ENCODE measurements around the gene UBXN11.
A peak's percentile ranks its signal among the peaks of the same experiment; 100 is the strongest.

The UBXN11 gene, protein sequence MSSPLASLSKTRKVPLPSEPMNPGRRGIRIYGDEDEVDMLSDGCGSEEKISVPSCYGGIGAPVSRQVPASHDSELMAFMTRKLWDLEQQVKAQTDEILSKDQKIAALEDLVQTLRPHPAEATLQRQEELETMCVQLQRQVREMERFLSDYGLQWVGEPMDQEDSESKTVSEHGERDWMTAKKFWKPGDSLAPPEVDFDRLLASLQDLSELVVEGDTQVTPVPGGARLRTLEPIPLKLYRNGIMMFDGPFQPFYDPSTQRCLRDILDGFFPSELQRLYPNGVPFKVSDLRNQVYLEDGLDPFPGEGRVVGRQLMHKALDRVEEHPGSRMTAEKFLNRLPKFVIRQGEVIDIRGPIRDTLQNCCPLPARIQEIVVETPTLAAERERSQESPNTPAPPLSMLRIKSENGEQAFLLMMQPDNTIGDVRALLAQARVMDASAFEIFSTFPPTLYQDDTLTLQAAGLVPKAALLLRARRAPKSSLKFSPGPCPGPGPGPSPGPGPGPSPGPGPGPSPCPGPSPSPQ

DNA sequence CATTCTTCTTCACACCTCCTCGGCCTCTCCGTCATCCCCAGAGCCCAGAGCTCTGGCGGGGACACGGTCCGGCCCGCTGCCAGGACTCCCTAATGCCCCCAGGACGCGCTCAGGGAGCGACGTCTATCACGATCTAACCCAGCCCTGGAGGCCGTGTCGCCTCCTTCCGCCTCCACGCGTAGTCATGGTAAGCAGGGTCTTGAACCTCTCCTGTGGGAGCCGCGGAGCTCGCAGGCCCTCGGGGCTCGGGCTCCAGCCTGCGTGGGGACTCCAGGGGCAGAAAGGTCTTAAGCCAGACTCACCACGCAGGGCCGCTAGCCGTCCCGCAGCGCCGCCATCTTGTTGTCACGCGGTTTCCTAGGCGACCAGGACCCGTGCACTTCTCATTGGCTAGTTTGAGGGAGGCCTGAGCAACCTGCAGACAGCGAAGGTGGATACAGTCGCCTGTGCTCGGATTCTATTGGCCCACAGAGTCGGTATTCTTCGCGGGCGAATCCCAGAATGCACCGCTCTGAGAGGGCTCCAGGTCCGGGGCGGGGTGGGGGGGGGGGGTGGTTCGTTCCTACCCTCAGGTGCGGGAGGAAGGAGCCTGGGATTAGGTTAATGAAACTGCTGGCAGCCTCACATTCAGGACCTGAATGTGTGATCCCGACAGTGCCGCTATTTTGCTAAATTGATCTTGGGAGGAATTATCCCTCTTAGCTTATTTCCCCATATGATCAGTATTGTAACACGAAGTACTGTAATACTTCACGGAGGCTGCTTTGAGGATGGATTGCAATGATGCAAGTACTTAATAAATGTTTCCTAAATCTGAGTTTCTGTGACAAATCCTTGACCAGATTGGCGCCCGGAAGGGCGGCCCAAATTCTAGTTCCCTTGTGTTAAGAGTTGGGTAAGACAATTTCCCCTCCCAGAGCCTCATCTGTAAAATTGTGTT, at the start of gene UBXN11:
UBXN11 (minus strand) TSS at position 347 of the 940 bp plus-strand sequence. CDS start 3,753 bp downstream, outside the sequence.
- peak; percentile 97 for DNase-seq (ENCODE audit: low spot score)

DNA sequence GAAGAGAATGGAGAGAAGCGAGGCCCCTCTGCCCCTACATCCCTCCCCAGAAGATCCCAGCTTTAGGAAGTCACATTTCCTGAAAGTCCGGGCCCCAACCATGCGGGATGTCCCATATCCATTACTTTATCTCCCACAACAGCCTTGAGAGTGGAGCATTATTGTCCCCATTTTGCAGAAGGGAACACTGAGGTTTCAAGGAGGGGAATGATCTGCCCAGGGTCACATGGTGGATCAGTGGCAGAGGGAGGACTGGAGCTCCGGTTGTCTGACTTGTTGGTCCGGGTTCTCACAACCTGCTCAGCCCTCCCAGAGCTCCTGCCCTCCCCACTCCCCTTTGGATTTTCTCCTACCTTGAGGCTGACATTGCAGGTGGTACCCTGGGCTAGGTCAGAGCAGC, 49.7 kb upstream of the UBXN11 start:
- DNase-seq (ENCODE audit: low spot score), result no peak

DNA sequence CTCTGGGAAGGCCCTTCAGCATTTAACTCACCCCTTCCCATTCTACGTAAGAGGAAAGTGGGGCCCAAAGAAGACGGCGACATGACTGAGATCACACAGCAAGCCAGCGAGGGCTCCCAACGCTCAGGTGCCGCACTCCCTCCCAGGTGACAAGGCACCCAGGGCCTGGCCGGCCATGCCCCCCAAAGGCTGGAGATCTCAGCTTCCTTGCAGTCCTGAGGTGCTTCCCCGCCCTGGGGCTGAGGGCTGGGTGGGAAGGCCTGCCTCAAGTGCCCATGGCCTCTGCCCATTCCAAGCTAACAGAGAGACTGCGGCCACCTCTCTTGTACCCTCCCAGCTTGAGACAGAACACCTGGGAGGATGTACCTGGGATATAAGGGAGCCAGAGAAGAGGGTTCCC, 48.5 kb upstream of the UBXN11 start:
- no peak for DNase-seq (ENCODE audit: low spot score)

DNA sequence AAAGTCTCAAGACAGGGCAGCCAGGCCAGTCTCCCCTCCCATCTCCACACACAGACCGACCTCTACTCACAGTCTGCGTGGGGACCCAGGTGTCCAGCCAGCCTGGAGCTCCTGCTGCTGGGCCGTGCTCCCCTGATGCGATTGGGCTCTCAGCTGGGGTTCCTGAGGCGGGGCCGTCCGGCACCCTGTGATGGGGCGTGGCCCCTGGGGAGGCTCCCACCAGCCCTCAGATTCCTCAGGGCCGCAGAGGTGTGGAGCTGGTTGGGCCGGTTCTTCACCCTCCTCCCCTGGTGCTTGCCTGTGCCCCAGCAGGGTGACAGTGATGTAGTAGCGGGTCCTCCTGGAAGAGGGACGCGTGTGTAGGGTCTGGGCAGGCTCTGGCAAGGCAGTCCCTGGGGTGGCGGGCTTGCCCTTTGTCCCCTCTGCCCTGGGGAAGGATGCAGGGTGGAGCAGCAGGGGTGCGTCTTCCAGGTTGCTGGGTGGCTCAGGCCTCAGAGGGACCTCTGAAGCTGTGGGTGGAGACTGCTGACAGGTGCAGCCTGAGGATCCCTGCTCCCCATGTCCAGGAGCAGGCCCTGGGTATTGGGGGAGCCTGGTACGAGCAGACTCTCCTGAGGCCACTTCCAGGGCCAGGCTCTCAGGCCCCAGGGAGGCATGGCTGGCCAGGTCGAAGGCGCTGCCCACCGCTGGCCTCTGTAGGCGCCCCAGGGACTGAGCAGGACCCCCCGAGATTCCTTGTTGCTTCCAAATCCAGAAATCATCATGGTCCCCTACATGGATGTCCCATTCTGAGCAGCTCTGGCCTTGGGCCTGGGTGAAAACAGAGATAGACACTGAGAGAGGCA, 47.8 kb upstream of the UBXN11 start, which contains the start of gene CRYBG2:
CRYBG2 (minus strand) TSS at position 155 of the 845 bp plus-strand sequence. CDS start 7,473 bp downstream, outside the sequence.
- no peak for DNase-seq (ENCODE audit: low spot score)

DNA sequence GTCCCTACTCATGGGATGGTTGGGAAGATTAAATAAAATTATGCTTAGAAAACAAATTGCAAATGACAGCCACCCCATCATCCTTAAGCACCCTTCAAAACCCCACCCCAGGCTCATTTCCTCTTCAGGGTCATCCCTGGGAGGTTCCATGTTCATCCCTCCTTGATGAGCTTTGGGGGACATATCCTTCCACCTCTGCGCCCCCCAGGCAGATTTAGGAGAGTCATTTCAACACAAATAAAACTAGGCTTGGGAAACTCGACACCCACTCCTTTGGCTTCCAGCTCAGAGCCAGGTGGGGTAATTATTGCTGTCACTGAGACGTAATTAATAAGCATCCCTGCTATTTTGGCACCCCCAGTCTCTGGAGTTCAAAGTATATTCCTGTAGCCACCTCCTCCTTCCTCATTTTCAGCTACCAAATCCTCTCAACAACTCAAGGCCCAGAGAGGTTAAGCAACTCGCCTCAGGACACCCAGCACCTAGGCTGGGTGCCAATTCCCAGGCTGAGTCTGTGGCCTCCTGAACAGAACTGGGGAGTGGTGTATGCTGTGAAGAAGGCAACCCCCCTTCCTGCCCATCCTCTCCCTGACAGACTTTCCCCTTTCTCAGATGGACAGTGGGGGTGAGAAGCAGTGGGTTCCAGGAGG, 46.9 kb upstream of the UBXN11 start:
- DNase-seq (ENCODE audit: low spot score), result no peak

- DNase-seq (ENCODE audit: low spot score), result no peak
Measured at GRCh38 chr1:26352338-26352679, 45.9 kb upstream of the UBXN11 start.

DNA sequence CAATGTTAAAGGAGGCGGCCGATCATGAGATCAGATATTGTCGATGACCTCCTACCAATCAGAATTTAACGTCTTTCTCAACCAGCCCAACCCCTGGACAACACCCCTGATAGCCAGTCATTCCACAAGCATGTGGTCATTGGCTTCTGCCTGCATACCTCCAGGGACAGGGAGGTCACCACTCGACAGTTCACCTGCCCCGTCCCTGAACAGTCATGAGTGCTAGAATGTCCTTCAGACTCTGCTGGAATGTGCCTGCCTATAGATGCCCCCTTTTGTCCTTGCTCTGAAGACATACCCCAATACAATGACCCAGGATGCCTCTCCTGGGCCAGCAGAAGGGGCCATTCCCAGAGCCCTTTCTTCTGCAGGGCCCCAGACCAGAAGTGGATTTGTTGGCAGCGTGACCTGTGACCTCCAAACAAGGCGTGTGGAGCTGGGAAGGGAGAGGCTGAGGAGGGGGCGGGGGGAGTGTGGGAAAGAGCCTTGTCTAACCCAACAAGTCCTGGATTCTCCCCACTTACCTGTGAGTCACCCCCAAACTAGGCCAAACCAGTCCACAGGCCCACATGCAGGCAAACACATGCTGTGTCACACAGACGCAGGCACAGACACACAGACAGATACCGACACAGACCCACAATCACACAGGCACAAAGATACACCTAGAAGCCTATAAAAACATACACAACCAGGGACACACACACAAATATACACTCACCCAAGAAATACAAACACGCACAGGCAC, 45.3 kb upstream of the UBXN11 start:
- no peak for DNase-seq (ENCODE audit: low spot score)

- DNase-seq (ENCODE audit: low spot score), result no peak
Measured at GRCh38 chr1:26350701-26351589, 44.5 kb upstream of the UBXN11 start.

- no peak for DNase-seq (ENCODE audit: low spot score)
Measured at GRCh38 chr1:26350343-26350700, 43.9 kb upstream of the UBXN11 start.

- no peak for DNase-seq (ENCODE audit: low spot score)
Measured at GRCh38 chr1:26349877-26350244, 43.4 kb upstream of the UBXN11 start.

GRCh38 chr1:26349188-26349876, 42.9 kb upstream of the UBXN11 start:
- DNase-seq (ENCODE audit: low spot score), result peak; percentile 71

DNA sequence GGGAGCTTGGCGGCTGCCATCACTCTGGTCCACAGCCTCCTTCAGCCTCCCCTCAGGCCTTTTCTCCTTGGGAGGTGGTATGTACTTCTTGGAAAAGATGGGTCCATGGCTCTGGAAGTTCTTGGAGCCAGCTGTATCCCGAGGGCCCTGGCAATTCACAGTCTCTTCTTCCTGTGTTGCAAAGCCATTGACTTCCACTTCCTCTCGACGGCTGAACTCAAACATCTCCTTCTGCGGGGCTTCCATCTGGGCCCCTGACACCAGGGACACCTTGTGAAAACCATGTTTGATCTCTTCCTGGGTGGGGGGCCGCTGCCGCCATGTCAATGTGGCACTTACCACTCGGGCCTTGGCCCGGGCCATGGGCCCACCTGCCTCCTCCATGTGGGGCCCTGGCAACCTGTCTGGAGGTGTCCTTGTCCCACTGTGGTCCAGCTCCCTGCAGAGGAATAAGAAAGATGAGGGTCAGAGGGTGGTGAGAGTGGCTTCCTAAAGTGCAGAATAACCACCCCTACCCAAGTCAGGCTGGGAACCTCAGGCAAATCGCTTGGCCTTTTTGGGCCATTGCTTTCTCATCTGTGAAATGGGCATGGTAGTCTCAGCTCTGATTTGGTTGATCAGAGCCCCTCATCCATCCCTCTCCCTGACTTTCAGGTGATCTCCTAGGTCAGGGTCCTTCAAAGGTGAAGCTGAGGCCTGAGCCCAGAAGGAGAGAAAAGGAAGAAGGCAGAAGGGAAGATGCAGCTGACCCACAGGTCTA, 40.0 kb upstream of the UBXN11 start:
- DNase-seq (ENCODE audit: low spot score), result no peak

- no peak for DNase-seq (ENCODE audit: low spot score)
Measured at GRCh38 chr1:26345718-26346117, 39.3 kb upstream of the UBXN11 start.

GRCh38 chr1:26344147-26344920, 37.9 kb upstream of the UBXN11 start:
- no peak for DNase-seq (ENCODE audit: low spot score)

DNA sequence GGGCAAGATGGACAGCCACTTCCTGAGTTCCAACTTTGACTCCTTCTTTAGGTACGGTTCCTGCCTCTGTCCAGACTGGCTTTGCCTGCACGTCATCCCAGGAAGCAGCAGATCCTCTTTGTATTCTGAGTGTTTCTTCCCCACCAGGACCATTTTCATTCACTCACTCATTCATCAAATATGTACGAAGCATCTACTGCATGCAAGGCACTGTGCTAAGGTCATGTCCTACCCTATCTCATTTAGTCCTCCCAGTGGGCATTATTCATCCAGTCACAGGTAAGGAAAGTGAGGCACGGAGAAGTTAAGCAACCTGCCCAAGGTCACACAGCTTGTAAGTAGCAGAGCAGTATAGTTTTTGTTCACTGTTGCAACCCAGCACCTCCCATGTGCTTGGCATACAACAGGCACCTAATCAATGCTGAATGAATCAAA, 33.6 kb upstream of the UBXN11 start:
- no peak for DNase-seq (ENCODE audit: low spot score)

- no peak for DNase-seq (ENCODE audit: low spot score)
Measured at GRCh38 chr1:26338670-26339069, 32.2 kb upstream of the UBXN11 start.

GRCh38 chr1:26337625-26338024, 31.2 kb upstream of the UBXN11 start:
- no peak for DNase-seq (ENCODE audit: low spot score)

GRCh38 chr1:26337206-26337535, 30.7 kb upstream of the UBXN11 start:
- DNase-seq (ENCODE audit: low spot score), result no peak

Measured in GM03348 (cell line).